ENCODE data around the gene TBC1D22A.

- TF ChIP-seq POLR2A (IDR thresholded peaks at IDR 0.05; ENCODE audit: low read depth, low read length) (no peak), CTCF (IDR thresholded peaks at IDR 0.05; ENCODE audit: extremely low read depth in 1 of 2, insufficient read depth in 1 of 2, low read depth in 1 of 2, low read length in 2 of 2) (no peak)
These were observed 403.6 kb downstream of the TBC1D22A start for GRCh38 chr22:47166033-47166404.
